ENCODE measurements around the gene CDH11.

The CDH11 gene

DNA sequence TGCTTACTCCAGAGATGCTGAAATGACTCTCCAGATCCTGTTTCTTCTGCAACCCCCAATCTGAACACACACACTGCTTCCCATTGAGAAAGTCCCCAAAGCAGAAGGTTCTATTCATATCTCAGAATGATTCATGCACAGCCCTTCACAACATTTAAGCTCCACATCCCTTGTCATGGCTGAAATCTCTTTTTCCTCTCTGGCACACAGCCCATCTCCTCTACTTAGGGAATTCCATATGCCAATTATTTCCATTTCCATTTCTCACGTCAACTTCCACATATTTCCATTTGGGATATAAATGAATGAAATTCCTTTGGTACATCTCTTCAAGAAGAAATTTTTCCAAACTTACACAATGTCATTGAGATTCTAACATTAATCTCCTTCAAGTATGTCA lies 119.6 kb downstream of the CDH11 start:
- Histone ChIP-seq H3K27me3 (ENCODE audit: control insufficient read depth, low read length) (no peaks in the 10 kb centered on the region), H4K20me1 (ENCODE audit: control insufficient read depth, insufficient read depth, low read depth, low read length) (no peaks in the 10 kb centered on the region), H3K4me3 (ENCODE audit: low read length) (no peak overlapping the region), H3K36me3 (ENCODE audit: control insufficient read depth, low read length) (no peaks in the 10 kb centered on the region), H3K27ac (ENCODE audit: low read depth, low read length) (no peak overlapping the region), H3F3A (ENCODE audit: control insufficient read depth, insufficient read depth) (no peaks in the 10 kb centered on the region), H3K9me3 (ENCODE audit: control insufficient read depth, insufficient read depth, low read length) (no peaks in the 10 kb centered on the region), H3K79me2 (ENCODE audit: control insufficient read depth, low read length) (no peaks in the 10 kb centered on the region), H3K4me2 (ENCODE audit: low read length) (no peak overlapping the region), H3K4me1 (ENCODE audit: control insufficient read depth, low read length) (no peaks in the 10 kb centered on the region), H3K9me2 (replicated peaks; ENCODE audit: control insufficient read depth, low read length) (no peaks in the 10 kb centered on the region)
- no peak for TF ChIP-seq EZH2phosphoT487 (IDR thresholded peaks at IDR 0.05; ENCODE audit: borderline replicate concordance, low read length)
- TF ChIP-seq, protein P1, sequence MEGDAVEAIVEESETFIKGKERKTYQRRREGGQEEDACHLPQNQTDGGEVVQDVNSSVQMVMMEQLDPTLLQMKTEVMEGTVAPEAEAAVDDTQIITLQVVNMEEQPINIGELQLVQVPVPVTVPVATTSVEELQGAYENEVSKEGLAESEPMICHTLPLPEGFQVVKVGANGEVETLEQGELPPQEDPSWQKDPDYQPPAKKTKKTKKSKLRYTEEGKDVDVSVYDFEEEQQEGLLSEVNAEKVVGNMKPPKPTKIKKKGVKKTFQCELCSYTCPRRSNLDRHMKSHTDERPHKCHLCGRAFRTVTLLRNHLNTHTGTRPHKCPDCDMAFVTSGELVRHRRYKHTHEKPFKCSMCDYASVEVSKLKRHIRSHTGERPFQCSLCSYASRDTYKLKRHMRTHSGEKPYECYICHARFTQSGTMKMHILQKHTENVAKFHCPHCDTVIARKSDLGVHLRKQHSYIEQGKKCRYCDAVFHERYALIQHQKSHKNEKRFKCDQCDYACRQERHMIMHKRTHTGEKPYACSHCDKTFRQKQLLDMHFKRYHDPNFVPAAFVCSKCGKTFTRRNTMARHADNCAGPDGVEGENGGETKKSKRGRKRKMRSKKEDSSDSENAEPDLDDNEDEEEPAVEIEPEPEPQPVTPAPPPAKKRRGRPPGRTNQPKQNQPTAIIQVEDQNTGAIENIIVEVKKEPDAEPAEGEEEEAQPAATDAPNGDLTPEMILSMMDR (IDR thresholded peaks at IDR 0.05; ENCODE audit: low read depth, low read length, poor library complexity, severe bottlenecking): no peak

DNA sequence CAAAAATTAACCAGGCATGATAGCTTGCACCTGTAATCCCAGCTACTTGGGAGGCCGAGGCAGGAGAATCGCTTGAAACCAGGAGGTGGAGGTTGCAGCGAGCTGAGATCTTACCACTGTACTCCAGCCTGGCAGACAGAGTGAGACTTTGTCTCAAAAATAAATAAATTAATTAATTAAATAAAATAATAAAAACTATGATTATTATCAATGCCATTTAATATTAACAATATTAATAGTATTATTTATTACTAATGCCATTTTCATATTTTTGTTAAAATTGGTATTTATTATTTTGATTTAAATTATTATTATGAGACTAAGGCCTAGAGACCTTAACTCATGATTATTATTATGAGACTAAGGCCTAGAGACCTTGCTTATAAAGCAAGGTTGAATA lies 121.2 kb downstream of the CDH11 start:
- H3K4me2 ChIP-seq (ENCODE audit: low read length): no peak overlapping the region
- no peaks in the 10 kb centered on the region for H3F3A ChIP-seq (ENCODE audit: control insufficient read depth, insufficient read depth)
- no peak overlapping the region for H3K27ac ChIP-seq (ENCODE audit: low read depth, low read length)
- no peaks in the 10 kb centered on the region for H3K4me1 ChIP-seq (ENCODE audit: control insufficient read depth, low read length)
- no peaks in the 10 kb centered on the region for H3K9me3 ChIP-seq (ENCODE audit: control insufficient read depth, insufficient read depth, low read length)
- no peak overlapping the region for H3K4me3 ChIP-seq (ENCODE audit: low read length)
- no peak for TF ChIP-seq EZH2phosphoT487 (IDR thresholded peaks at IDR 0.05; ENCODE audit: borderline replicate concordance, low read length)
- TF ChIP-seq, protein P1 (IDR thresholded peaks at IDR 0.05; ENCODE audit: low read depth, low read length, poor library complexity, severe bottlenecking): no peak
- no peaks in the 10 kb centered on the region for H3K27me3 ChIP-seq (ENCODE audit: control insufficient read depth, low read length)
- no peaks in the 10 kb centered on the region for H4K20me1 ChIP-seq (ENCODE audit: control insufficient read depth, insufficient read depth, low read depth, low read length)
- no peaks in the 10 kb centered on the region for H3K36me3 ChIP-seq (ENCODE audit: control insufficient read depth, low read length)
- H3K79me2 ChIP-seq (ENCODE audit: control insufficient read depth, low read length): no peaks in the 10 kb centered on the region
- no peaks in the 10 kb centered on the region for H3K9me2 ChIP-seq (replicated peaks; ENCODE audit: control insufficient read depth, low read length)

DNA sequence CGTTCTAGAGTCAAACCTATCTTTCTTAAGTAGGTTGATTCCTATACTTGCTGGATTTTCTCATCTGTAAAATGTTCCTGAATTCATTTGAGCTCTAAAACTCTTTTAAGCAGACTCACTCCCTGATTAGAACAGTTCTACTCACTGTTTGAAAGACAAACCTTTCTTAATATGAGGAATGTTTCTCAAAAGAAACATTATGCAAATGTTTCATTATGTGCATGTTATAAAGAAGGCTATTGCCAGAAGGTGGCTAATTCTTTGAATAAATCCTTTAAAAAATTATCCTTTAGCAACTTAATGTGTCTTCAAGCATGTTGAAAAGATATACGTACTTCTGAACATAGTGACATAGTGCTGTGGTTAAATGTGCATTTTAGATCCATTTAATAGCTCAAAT lies 124.1 kb downstream of the CDH11 start:
- Histone ChIP-seq H3K36me3 (ENCODE audit: control insufficient read depth, low read length) (no peaks in the 10 kb centered on the region), H3K27ac (ENCODE audit: low read depth, low read length) (no peak overlapping the region), H3K4me2 (ENCODE audit: low read length) (no peak overlapping the region), H3K9me3 (ENCODE audit: control insufficient read depth, insufficient read depth, low read length) (no peaks in the 10 kb centered on the region), H4K20me1 (ENCODE audit: control insufficient read depth, insufficient read depth, low read depth, low read length) (no peaks in the 10 kb centered on the region), H3K79me2 (ENCODE audit: control insufficient read depth, low read length) (no peaks in the 10 kb centered on the region), H3K9me2 (replicated peaks; ENCODE audit: control insufficient read depth, low read length) (no peaks in the 10 kb centered on the region), H3K4me3 (ENCODE audit: low read length) (no peak overlapping the region), H3F3A (ENCODE audit: control insufficient read depth, insufficient read depth) (no peaks in the 10 kb centered on the region), H3K4me1 (ENCODE audit: control insufficient read depth, low read length) (no peaks in the 10 kb centered on the region), H3K27me3 (ENCODE audit: control insufficient read depth, low read length) (no peaks in the 10 kb centered on the region)
- TF ChIP-seq, protein P1 (IDR thresholded peaks at IDR 0.05; ENCODE audit: low read depth, low read length, poor library complexity, severe bottlenecking): no peak
- TF ChIP-seq EZH2phosphoT487 (IDR thresholded peaks at IDR 0.05; ENCODE audit: borderline replicate concordance, low read length): no peak

DNA sequence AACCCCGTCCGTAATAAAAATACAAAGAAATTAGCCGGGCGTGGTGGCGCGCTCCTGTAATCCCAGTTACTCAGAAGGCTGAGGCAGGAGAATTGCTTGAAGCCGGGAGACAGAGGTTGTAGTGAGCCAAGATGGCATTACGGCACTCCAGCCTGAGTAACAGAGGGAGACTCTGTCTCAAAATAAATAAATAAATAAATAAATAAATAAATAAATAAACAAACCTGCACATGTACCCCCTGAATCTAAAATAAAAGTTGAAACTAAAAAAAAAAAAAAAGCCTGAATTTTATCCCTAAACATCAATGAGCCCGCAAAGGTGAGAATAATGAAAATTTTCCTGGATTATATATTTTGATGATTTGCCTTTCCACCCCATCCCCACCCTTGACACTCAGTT lies 124.7 kb downstream of the CDH11 start:
- Histone ChIP-seq H3K79me2 (ENCODE audit: control insufficient read depth, low read length) (no peaks in the 10 kb centered on the region), H3K4me1 (ENCODE audit: control insufficient read depth, low read length) (no peaks in the 10 kb centered on the region), H4K20me1 (ENCODE audit: control insufficient read depth, insufficient read depth, low read depth, low read length) (no peaks in the 10 kb centered on the region), H3K27me3 (ENCODE audit: control insufficient read depth, low read length) (no peaks in the 10 kb centered on the region), H3F3A (ENCODE audit: control insufficient read depth, insufficient read depth) (no peaks in the 10 kb centered on the region), H3K4me2 (ENCODE audit: low read length) (no peak overlapping the region), H3K36me3 (ENCODE audit: control insufficient read depth, low read length) (no peaks in the 10 kb centered on the region), H3K9me2 (replicated peaks; ENCODE audit: control insufficient read depth, low read length) (no peaks in the 10 kb centered on the region), H3K4me3 (ENCODE audit: low read length) (no peak overlapping the region), H3K27ac (ENCODE audit: low read depth, low read length) (no peak overlapping the region), H3K9me3 (ENCODE audit: control insufficient read depth, insufficient read depth, low read length) (no peaks in the 10 kb centered on the region)
- TF ChIP-seq, protein P1 (IDR thresholded peaks at IDR 0.05; ENCODE audit: low read depth, low read length, poor library complexity, severe bottlenecking): no peak
- no peak for TF ChIP-seq EZH2phosphoT487 (IDR thresholded peaks at IDR 0.05; ENCODE audit: borderline replicate concordance, low read length)

Data from DOHH2 (cell line).